Breast epithelium (tissue), 3 donors: Measurements from ENCODE around the gene RAB11FIP5.

ENCODE experiments used
- POLR2A ChIP-seq: fragments of 450-650 bp; IDR thresholded peaks from one replicate; pipeline ENCODE4 v1.6.1; 2016; ENCODE audit warnings: antibody characterized with exemption, mild to moderate bottlenecking, moderate library complexity
- POLR2AphosphoS5 ChIP-seq, 3 donors: sonication (generic); formaldehyde crosslinking; IDR thresholded peaks; one replicate each; pipeline ENCODE4 v1.6.1; 2017; ENCODE audit warnings: antibody characterized with exemption in 3 of 3
- TF ChIP-seq, protein P1 (sequence below), 3 donors: fragments of 450-650 bp; IDR thresholded peaks; one replicate each; pipeline ENCODE4 v1.5.1; 2016 to 2017; ENCODE audit warnings: antibody characterized with exemption in 3 of 3, mild to moderate bottlenecking in 3 of 3, moderate library complexity in 3 of 3

DNA sequence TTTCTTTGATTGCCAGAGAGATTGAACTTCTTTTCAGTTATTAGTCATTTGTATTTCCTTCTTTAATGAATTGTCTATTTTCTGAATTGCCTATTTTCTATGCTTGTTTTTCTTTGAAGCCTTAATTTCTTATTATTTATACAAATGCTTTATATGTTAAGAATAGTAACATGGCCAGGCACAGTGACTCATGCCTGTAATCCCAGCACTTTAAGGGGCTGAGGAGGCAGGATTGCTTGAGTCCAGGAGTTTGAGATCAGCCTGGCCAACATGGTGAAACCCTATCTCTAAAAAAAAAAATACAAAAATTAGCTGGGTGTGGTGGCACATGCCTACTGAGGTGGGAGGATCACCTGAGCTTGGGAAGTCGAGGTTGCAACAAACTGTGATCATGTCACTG lies 4.7 kb upstream of the RAB11FIP5 start:
- TF ChIP-seq, protein P1, sequence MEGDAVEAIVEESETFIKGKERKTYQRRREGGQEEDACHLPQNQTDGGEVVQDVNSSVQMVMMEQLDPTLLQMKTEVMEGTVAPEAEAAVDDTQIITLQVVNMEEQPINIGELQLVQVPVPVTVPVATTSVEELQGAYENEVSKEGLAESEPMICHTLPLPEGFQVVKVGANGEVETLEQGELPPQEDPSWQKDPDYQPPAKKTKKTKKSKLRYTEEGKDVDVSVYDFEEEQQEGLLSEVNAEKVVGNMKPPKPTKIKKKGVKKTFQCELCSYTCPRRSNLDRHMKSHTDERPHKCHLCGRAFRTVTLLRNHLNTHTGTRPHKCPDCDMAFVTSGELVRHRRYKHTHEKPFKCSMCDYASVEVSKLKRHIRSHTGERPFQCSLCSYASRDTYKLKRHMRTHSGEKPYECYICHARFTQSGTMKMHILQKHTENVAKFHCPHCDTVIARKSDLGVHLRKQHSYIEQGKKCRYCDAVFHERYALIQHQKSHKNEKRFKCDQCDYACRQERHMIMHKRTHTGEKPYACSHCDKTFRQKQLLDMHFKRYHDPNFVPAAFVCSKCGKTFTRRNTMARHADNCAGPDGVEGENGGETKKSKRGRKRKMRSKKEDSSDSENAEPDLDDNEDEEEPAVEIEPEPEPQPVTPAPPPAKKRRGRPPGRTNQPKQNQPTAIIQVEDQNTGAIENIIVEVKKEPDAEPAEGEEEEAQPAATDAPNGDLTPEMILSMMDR (IDR thresholded peaks at IDR 0.05), result no peak
- TF ChIP-seq POLR2A, result no peak
- no peak for TF ChIP-seq POLR2AphosphoS5 (IDR thresholded peaks at IDR 0.05)
